Kidney glomerular epithelial cell (primary cell): ENCODE data around the gene MYO10.

Experiments
- DNase-seq: peaks from one replicate; lab custom pipeline; 2025; lab: John Stamatoyannopoulos, UW

MYO10 gene

GRCh38 chr5:16617274-16617968, 318.7 kb downstream of the MYO10 start:
- DNase-seq: no peak

- peak; percentile 73 for DNase-seq
Measured at GRCh38 chr5:16616536-16617273, 319.4 kb downstream of the MYO10 start, which contains the start of gene RETREG1. Gene RETREG1, minus strand, starts transcription at chr5:16616997. Its CDS starts 26 bp downstream, at chr5:16616971.

- DNase-seq: no peak
Measured at GRCh38 chr5:16615741-16616535, 320.1 kb downstream of the MYO10 start.

- no peak for DNase-seq
Measured at GRCh38 chr5:16612007-16612406, 324.1 kb downstream of the MYO10 start.
